Suppressor macrophage treated with lipopolysaccharide for 4 hours (primary cell): ENCODE results near the gene C11orf52.
"Not testable (repeated sequence)": the region's sequence is repeated elsewhere in the genome, so short reads cannot be mapped to it uniquely, and the experiment has no call there.

Experiments used
- DNase-seq: peaks from one replicate; pipeline ENCODE4 v3.0.0-alpha.2; 2020

The C11orf52 gene, protein sequence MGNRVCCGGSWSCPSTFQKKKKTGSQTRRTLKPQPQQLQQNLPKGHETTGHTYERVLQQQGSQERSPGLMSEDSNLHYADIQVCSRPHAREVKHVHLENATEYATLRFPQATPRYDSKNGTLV

DNA sequence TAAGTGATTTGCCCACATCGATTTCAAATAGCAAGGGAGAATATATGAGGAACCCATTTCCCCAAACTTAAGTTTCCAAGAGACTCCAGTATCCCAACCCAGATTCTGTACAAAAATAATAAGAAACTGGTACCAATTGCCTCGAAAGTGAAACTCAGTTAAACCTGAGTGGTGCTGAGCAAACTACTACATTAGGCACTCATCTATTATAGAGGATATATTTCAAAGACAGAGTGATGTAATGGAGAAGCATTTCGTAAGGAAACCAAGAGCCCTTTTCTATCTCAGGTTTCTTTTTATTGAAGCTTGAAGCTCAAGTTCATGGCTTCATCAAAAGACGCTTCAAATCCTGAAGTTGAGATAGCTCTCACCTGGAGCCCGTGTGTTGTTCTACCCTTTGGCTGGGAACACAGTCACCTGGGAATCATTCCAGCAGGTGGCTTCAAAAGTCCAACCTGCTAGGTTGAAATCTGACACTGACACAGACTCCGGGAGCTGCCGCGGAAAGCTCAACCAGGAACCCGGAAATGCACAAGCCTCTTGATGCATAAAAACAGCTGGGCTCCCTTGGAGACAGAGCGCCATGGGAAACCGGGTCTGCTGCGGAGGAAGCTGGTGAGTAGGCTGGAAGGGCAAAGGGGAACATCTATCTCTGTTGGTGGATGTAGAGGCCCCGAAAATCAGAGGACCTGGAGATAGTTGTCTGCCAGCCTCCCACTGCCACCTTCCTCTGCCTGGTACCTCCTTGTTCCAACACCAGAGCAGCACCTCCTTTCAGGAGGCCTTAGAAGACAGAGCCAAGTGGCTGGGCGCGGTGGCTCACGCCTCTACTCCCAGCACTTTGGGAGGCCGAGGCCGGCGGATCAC, at the start of gene C11orf52:
Gene C11orf52 (plus strand): TSS at position 524 of the 867 bp plus-strand sequence. CDS start 60 bp downstream, at position 584.
- DNase-seq = no peak

DNA sequence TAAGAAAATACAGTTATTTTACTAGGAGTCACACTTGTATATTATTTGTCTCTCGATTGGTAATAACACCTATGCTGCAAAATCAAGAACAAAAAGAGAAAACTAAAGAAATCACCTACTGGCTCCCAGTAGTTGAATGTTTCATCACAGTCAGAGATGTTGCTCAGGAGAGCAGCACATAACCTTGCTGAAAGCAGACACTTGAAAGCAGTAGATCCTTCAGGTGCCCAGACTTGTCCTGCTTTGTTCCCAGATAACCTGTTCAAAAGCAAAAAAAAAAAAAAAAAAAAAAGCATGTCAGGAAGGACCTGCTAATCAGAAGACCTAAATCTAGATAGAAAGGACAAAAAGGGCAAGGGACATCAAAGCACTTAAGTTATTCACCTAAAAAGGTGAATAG, 48.6 kb upstream of the C11orf52 start:
- no peak for DNase-seq

DNA sequence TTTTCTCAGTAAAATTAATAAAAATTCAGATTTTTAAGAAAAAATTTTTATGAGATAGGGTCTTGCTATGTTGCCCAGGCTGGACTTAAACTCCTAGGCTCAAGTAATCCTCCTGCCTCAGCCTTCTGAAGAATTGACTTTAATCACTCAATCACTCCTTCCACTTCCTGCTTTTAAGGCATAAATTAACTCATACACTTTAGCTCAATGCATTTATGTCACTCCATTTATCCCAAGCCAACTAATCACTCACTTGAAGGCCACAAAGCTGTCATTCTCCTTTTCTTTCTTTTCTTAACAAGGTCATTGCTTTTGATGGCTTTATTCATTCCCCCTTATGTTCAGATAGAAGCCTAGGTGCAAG, 48.2 kb upstream of the C11orf52 start:
- peak; percentile 31 for DNase-seq

DNA sequence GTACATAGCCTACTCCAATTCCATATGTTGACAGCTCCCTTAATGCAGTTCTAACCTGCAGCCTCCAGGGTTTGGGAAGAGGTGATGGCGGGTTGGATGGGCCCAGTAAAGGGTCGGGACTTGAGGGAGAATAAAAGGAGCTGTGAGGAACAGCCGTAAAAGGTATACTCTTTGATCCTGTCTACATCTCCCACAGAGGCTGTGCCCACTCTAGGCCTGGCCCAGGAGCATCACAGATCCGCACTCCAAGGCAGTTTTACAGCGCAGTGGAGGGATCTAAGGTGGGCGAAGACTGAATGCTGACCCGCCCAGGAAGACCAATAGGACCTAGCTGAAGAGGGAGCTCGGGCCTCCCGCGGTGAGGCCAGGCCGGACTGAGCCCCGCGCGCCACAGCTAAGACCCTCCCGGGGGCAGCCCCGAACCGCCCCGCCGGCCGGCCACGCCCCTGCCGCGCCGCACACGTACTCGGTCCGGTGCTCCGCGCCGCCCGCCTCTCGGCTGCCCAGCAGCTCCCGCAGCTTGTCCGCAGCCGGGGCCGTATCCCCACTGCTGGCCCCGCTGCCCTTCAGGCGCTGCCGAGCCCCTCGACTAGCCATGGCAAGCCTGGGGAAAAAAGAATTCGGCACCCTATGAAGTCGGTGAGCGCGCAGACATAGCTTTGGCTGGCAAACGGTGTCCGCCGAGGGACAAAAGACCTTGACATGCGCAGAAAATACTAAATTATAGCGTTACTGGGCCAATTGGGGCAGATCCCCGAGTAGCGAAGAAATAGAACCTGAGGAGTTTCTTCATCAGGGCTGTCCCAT, 47.6 kb upstream of the C11orf52 start, which contains the start of gene ALG9:
Gene ALG9 (minus strand): TSS at position 696 of the 807 bp plus-strand sequence. CDS start 99 bp downstream, at position 597.
- DNase-seq = peak; percentile 81

DNA sequence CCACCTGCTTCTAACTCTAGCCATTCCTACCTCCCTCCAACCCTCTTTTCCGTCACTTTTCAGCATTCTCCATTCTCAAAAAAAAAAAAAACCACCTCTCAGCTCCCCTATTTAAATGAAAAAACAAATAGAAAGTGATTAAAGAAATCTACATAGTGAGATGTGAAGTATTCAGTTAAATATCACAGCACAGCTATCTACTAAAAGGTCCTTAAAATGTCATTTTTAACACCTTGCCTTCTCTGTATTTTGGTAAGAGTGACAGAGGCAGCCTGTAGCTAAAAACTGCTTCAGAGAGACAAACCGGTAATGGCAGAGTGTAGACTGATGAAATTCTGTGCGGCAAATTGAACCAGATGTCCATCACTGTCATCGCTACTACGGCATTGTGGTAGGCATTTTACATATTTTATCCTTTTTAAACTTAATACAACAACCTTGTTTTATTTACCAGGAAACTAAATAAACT, 47.0 kb upstream of the C11orf52 start:
- DNase-seq = no peak

DNA sequence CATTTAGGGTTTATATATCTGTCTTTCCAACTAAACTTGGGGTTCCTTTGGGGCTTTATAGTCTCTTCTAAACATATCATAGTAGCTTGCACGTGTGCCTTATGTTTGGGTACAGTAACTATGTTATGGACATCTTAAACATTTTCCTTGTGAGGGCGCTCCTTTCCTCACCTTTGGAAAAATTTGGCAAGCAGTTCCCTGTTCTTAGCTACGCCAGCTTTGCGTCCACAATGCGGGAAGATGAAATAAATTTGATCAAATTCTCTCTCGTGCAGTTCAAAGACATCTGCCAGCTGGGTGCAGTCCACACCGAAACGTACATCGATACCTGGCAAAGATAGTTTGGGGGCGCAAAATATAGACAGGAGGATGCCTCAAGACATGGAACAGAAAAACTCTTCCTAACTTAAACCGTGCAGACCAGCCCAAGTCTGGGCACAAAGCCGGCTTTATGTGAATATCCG, 40.3 kb upstream of the C11orf52 start:
- no peak for DNase-seq

DNA sequence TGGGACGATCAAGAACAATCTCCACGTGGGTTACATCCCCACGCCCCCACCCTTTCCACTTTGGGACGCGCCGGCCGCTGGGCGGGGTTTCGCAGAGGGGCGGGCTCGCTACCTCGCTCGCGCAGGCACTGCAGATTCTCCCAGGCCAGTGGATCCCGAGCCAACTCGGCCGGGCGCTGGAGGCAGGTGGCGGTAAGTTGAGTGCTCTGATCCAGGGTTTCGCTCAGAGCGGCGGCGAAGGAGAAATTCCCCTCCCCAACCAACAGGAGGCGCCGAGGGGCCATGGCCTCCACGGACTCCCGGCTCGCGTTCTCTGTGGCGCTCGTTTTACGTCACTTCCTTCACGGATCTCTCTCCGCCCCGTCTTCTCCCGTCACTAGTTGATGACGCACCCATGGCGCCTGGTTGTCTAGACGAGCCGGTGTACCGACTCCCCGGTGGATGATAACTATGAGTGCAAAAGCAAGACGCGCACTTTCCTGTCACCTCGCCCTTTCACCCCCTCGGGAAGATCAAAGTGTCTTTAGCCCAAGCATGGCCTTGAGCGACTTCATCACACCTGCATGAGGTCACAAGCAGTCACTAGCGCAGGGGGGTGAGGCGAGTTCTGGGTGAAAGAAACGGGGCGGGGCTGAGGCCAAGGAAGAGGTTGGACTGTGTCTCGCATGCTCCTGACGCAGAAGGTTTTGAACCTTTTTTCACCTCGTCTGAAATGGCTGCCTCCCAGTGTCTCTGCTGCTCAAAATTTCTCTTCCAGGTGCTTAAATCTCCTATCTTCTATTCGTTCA, 39.7 kb upstream of the C11orf52 start, which contains the start of the genes CFAP68 and FDXACB1:
Gene CFAP68 (plus strand): TSS at position 693 of the 788 bp plus-strand sequence. CDS start 20 bp downstream, at position 713.
Gene FDXACB1 (minus strand): TSS at position 317 of the 788 bp plus-strand sequence. CDS start 33 bp downstream, at position 284.
- DNase-seq = peak; percentile 98

DNA sequence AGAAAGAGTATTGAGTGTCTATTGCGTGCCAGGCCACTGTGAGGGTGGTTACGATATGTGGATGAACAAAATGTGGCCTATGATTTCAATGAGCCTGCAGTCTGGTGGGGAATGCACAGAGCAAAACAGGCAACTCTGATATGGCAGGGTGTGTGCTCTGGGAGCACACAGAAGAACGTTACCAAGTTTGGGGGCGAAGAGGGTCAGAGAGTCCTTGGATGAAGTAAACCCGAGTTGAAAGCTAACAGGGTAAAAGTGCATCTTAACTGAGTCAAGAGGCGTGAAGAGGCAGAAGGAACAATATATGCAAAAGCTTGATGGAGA, 39.1 kb upstream of the C11orf52 start:
- DNase-seq = no peak

DNA sequence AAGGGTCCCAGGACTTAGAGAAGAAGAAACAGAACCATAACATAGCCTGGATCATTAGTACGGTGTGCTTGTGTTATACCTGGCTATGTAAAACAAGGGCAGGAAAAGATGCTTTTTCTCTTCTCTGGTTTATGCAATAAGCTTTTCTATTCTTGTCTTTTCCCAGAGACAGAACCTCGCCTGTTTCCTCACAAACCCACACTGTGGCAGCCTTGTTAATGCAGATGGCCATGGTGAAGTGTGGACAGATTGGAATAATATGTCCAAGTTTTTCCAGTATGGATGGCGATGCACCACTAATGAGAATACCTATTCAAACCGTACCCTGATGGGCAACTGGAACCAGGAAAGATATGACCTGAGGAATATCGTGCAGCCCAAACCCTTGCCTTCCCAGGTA, 36.5 kb upstream of the C11orf52 start:
- DNase-seq = no peak

DNA sequence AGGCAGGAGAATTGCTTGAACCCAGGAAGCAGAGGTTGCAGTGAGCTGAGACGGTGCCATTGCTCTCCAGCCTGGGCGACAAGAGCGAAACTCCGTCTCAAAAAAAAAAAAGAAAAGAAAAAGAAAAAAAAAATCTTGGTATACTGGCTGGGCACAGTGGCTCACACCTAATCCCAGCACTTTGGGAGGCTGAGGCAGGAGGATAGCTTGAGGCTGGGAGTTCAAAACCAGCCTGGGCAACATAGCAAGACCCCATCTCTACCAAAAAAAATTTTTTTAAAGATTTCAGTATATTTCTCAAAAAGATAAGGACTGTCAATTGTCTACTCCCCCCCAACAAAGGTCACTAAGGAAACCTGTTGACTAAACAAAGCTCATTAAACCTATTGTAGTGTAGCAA, 33.7 kb upstream of the C11orf52 start:
- DNase-seq = not testable (repeated sequence)

DNA sequence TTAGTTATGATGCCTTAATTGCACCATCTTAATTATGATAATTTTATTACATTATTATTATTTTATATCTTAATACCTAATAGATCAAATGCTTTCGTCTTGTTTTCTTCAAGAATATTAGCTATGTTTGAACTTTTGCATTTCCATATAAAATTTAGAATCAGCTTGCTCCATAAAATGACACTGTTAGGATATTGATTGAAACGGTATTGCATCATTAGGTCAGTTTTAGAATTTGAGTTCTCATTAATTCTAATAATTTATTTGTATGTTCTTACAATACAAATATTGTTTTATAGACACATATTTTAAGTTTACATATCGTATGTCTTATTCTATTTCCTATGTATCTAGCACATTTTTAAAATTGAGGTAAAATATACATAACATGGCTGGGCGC, 32.7 kb upstream of the C11orf52 start:
- no peak for DNase-seq

DNA sequence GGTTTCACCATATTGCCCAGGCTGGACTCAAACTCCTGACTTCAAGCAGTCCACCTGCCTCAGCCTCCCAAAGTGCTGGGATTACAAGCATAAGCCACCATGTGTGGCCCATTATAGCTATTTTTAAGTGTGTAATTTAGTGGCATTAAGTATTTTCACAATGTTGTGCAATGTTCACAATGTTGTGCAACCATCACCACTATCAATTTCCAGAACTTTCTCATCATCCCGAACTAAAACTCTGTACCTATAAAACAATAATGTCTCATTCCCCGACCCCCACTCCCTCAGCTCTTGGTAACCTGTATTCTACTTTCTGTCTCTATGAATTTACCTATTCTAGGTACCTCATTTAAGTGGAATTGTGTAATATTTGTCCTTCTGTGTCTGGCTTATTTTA, 31.9 kb upstream of the C11orf52 start:
- DNase-seq = no peak

DNA sequence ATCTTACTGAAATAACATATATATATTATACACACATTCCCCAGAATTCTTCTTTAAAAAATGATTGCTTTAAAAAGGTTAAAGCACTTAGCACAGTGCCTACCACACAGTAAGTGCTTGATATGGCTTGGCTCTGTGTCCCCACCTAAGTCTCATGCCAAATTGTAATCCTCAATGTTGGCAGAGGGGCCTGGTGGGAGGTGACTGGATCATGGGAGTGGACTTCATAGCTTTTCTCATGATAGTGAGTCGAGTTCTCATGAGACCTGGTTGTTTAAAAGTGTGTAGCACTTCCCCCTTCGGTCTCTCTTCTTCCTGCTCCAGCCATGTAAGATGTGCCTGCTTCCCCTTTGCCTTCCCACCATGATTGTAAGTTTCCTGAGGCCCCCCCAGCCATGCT, 13.3 kb upstream of the C11orf52 start:
- peak; percentile 12 for DNase-seq

DNA sequence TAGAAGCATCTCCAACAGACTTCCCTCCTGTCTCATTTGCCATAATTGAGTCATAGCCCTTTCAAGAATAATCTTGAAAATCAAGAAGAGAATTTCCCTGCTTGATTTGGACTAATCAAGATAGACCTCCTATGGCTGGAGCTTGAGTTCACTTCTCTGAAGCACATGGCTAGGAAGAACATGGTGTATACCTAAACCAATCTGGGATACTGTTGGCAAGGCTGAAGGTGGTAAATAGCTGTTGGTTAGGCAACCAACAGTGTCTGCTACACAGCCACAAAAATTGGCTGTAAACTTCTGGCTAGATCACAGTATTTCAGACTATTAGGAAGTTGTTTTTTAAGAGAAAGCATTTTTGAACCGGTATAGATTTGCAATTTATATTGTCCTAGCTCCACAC, 12.0 kb upstream of the C11orf52 start:
- no peak for DNase-seq

DNA sequence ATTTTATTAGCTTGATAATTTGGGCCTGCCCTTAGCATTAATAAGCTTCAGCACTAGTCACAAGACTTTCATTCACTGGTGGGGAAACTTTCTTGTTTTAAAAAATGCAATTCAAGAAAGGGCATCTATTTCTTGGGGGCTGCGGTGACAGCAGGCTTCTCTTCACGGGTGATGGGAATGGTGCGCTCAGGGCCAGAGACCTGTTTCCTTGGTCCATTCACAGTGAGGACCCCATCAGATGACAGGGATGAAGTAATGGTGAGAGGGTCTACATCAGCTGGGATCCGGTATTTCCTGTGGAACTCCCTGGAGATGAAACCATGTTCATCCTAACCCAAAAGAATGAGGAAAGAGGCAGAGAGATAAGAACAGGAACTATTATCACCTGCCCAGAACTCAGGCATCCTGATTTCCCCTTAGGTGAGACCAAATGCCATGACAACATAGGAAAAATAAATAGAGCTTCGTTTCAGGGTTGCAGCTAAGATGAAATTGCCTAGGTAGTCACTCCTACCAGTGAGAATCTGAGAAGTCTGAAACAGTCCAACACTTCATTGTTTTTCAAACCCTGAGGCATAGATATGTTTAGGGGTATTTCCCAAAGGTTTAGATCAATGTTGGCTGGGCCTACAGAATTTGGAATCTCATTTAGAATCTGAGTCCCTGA, 9.9 kb upstream of the C11orf52 start:
- DNase-seq = no peak

DNA sequence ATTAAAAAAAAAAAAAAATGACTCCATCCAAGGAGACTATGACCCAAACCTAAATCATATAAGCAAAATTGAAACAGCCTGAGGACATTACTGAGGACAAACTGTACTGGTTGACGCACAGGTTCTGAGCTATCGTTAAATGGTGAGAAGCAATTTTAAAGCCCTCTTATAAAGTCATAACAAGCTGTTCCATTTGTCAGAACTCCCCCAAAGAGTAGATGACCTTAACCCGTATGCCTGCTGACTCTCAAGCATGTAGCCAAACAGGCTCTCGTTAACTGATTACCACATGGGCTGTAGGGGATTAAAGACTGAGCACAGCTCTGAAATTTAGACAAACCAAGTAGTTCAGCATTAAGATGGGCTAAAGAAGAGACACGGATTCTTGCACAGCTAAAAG, 9.3 kb upstream of the C11orf52 start:
- no peak for DNase-seq

DNA sequence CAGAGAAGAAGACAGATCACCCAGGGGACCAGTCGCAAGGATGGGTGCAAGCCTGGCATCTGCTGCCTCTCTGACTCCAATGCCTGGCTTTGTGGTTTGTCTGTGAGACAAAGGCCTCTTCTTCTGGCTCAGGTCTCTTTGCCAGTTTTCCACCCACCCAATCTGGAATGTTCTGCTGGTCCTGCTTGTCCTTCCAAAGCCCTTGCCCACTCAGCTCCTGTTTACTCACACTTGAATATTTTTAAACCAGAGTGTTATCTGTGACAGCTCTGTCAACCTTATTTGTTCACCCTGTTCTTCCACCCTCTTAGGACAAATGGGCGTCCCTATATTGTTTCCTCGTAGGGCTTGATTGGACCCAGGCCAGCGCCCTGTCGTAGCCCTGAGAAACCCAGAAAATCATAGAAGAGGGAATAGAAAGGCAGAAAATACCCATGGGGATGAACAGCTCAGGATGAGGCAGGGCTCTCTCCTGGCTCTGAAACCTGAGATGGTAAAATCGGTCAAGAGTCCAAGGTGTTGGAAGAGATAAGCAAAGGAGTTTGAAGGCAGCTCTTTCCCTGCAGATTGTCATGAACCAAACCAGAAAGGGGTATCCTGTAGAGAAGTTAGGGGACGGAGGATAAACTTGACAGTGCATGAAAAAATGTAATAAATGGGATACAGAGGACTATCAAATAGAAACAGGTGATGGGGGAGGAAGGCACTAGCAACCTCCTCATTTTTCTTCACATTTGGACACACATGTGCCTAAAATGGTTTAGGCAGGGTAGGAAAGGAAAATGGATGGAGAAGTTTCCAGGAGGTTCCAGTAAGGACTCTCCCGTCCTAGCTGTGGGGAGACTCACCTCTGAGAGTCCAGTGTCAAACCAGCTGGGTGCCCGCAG, 7.8 kb upstream of the C11orf52 start:
- DNase-seq = no peak

DNA sequence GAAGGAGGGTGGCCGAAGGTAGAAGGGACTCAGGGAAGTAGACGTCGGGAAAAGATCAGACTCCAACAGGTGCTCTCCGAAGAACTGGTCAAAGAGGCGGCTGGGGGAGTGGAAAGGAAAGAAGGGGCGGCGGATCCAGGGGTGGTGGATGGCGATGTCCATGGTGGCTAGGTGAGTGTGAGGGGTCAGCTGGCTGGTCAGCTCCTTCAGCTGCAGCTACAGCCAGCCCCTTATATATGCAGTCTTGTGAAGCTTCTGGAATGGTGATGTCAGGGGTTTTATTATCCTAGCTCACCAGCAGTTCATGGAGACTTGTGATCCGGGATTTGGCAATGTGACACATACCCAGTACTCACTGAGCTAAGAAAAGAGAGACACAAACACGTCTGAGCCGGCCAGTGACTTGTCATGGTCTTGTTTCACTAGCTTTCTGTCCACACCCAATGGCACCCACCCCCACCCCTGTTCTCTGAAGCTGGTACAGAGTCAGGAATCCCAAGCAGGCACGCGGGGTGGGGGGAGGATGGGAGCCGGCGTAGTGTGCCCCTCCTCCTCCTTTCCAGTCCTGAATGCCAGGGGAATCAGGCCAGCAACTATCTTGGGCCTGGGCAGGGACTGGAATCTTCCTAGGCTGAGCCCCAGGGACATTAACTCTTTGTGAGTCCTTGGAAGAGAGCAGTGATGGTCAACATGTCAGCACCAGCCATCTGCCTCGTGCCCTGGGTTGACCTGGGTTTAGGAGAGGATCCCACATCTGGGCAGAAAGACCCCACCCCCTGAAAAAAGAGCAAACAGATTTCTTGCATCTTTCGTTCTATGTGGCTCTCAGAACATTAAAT, 6.9 kb upstream of the C11orf52 start, which contains the start of gene CRYAB:
Gene CRYAB (minus strand): TSS at position 208 of the 839 bp plus-strand sequence. CDS start 46 bp downstream, at position 162.
- DNase-seq = no peak

DNA sequence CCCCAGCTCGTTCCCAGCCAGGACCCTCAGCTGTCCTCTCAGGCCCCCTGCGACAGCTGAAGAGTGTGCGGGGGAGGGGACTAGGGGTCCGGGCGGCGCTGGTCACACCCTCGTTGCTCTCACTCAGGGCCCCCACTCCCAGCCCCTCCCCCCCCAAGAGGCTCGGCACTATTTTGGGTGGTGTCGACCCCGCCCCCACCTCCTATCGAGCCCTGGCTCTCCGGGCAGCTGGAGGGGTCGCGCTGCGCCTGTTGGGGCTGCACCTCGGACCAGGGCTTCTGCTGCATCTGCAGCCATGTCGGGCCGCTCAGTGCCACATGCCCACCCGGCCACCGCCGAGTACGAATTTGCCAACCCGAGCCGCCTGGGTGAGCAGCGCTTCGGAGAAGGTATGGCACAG, 6.2 kb upstream of the C11orf52 start, which contains the start of gene HSPB2:
Gene HSPB2 (plus strand): TSS at position 200 of the 400 bp plus-strand sequence. CDS start 96 bp downstream, at position 296.
- no peak for DNase-seq
